HG02884 (cell line): Measurements from ENCODE around the gene ATP6V1C2.
A peak's percentile ranks its signal among the peaks of the same experiment; 100 is the strongest.

Source experiments
- ATAC-seq: cut with Tn5 transposase; IDR thresholded peaks from one replicate; pipeline ENCODE4 v1.9.1; 2021; ENCODE audit warnings: mild to moderate bottlenecking, moderate library complexity; ENCODE audit not compliant: unreplicated experiment

ATP6V1C2 gene, protein sequence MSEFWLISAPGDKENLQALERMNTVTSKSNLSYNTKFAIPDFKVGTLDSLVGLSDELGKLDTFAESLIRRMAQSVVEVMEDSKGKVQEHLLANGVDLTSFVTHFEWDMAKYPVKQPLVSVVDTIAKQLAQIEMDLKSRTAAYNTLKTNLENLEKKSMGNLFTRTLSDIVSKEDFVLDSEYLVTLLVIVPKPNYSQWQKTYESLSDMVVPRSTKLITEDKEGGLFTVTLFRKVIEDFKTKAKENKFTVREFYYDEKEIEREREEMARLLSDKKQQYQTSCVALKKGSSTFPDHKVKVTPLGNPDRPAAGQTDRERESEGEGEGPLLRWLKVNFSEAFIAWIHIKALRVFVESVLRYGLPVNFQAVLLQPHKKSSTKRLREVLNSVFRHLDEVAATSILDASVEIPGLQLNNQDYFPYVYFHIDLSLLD

DNA sequence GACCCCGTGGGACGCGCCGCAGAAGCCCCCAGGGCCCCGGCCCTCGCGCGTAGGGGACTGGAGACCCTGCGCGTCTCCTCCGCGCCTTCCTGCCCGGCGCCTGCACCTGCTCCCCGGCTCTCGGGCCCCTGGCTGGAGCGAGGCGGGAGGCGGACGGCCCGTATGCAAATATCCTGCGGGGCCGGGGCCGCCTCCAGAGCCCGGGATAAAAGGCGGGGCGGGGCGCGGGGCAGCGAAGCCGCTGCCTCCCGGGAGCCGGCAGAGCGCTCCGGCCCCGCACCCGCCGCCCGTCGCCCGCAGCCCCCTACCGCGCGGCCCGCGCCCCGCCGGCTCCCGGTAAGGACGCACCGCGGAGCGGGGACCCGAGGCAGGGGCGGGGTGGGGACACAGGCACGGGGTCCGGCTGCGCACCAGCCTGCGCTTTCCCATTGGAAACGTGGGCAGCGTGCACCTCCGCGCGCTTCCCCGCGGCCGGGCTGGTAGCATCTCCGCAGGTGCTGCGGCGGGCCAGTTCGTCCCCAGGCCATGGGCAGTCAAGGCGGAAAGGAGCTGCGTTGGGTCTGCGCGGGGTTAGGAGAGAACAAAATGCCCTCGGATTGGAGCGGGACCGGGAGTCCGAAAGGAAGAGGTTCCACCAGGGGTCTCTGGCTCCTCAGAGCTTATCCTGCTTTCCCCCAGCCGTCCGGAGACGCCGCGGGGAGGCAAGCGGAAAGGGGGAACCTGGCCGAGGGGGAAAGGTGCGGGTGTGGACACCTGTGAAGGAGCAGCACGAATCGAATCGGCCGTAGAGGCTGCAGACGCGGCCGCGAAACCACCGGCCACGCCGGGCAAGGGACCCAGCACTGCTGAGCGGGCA is at the start of gene ATP6V1C2:
Gene ATP6V1C2 (plus strand): TSS at position 235 of the 856 bp plus-strand sequence. CDS start 1,220 bp downstream, outside the sequence.
- ATAC-seq, result peak; percentile 79

- ATAC-seq, result no peak
These were observed 46.3 kb upstream of the ATP6V1C2 start for GRCh38 chr2:10675131-10675530.

- ATAC-seq, result no peak
These were observed 43.2 kb upstream of the ATP6V1C2 start for GRCh38 chr2:10678225-10678624.

- ATAC-seq, result no peak
These were observed 41.2 kb upstream of the ATP6V1C2 start for GRCh38 chr2:10680214-10680613.

- ATAC-seq, result no peak
These were observed 40.5 kb upstream of the ATP6V1C2 start for GRCh38 chr2:10680957-10681356.

DNA sequence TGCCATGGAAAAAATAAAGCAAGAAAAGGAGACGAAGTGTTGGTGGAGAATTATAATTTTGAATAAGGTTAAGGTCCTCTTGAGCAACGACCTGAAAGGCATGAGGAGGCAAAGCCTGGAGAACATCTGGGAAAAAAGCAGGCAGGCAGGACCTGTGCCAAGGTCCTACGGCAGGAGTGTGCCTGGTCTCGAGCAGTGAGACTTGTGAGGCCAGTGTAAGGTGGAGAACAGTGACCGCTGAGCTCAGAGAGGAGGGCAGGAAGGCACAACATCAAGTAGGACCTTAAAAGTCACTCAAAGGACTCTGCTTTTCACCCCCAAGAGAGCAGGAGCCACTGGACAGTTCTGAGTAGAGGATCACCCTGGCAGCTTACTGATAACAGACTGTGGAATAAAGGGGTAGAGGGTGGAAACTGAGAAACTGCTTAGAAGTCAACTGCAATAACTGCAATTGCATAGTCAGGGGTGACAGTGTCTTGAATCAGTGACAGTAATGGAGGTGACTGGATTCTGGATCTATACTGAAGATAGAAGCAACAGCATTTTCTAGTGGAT is 35.2 kb upstream of the ATP6V1C2 start:
- ATAC-seq, result no peak

DNA sequence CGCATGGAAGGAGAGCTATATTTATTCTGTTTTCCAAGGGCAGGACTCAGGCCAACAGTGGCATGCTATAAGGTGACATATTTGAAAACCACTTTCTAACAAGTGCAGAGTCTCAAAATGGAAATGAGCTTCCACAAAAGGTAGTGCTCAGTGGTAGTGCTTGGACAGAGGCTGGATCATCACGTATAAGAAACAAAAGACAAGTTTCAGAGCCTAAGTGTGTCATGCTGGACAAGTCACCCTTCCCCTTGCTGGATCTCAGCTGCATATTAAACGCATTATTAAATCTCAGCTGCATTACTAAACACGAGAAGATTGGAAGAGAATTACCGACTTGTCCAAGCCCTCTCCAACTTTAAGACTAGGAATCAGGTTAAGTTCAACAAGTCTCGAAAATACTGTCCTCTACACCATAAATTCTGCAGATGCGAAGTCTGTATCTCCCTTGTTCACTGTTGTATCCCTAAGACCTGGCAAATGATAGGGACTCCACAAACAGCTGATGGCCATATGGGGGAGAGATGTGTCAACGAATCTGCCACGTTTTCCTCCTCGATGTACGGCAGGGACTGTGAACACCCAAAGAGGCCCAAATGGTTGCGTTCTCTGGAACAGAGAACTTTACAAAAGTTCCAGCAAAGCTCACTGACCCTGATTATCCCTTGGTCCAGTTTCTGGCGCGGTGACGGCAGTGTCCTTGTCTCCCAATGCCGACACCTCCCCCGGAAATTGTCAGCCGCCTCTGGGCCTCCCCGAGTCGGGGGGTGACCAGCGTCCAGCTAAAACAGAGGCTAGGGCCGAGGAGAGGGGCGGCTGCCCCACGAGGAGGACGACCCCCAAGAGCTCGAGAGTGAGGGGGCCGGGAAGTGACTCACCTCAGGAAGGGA is 32.3 kb upstream of the ATP6V1C2 start:
- ATAC-seq, result peak; percentile 28

- no peak for ATAC-seq
These were observed 29.9 kb upstream of the ATP6V1C2 start for GRCh38 chr2:10691521-10691920.

DNA sequence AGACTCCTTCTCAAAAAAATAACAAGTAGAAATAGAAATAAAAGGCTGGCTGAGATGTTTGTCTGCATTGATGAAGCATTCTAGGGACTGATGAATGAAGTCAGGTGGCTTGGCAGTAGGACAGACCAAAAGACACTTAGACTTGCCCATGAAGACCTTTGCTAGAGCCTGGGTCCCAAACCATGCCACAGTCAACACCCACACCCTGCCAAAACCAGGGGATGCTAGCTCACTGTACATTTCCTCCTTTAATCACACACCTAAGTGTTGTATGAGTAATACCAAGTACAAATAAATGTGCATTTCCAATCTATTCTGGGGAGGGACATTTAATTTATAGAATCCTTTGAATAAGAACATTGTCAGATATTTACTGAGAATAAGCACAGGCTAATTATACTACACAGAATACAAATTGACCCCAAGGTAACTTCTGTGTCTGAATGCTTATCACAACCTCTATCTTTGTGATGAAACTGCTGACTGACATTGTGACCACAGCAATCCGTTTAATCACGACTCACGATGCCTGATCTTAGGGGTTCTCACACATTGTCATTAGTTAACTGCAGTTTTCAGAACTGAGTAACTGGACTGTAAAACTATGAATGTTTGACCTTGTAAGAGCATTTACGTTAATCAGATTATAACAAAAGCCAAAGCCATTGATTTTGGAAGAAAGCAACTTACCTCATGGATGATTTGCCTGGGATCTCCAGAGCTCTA is 21.2 kb upstream of the ATP6V1C2 start:
- ATAC-seq, result no peak

DNA sequence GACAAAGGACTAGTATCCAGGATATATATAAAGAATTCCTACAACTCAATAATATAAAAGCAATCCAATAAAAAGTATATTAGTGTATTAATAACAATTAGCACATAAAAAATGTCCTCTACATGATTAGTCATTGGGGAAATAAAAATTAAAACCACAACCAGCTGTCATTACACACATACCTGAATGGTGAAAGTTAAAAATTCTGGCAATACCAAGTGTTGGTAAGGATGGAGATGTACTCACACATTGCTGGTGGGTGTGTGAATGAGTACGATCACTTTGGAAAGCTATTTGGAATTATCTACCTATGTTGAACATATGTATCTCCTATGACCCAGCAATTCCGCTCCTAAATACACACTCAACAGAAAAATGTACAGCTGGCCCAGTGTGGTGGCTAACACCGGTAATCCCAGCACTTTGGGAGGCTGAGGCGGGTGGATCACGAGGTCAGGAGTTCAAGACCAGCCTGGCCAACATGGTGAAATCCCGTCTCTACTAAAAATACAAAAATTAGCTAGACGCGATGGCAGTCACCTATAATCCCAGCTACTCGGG is 17.3 kb upstream of the ATP6V1C2 start:
- no peak for ATAC-seq

GRCh38 chr2:10706033-10706432 is 15.4 kb upstream of the ATP6V1C2 start:
- no peak for ATAC-seq

DNA sequence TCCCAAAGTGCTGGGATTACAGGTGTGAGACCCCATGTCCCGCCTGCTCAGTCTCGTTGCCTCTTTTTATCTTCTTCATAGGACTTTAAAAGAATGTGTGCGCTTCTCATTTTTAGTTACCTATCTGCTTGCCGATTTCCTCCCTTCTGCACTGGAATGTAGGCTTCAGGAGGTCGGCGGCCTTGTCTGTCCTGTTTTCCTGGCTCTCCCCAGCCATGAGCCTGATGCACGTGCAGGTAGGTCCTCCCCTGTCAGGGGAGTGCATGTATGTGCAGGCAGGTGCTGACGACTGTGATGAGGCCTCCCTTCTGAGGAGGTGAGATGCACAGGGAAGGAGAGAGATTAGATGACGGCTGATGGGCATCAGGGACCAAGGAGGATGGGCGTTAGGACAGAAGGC is 13.6 kb upstream of the ATP6V1C2 start:
- no peak for ATAC-seq

- ATAC-seq, result no peak
These were observed 12.0 kb upstream of the ATP6V1C2 start for GRCh38 chr2:10709290-10709939.

DNA sequence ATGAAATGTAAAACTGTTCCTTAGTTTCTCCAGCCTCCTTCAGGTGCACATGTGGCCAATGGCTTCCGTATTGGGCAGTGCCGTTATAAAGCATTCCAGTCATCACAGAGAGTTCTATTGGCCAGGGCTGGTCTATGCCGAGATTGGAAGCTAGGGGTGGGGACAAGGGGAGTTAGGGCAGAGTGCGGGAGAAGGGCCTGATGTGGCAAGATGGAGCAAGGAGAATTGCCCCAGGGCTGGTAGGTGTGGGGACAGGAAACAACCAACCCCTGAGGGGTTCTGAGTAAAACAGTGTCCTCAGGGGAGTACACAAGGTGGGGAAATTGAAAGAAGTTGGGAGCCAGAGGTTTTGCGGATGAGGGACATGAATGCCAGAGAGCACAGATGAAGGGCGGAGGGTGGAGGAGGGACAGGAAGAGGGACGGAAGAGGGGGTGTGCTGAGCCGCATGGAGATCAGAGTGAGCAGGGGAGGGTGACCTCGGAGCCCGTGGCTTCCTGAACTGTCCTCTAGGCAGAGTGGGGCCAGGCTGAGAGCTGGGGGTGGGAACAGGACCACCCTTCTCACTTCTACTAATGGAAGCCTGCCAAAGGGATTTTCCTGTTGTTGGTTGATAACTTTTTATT is 9.1 kb upstream of the ATP6V1C2 start:
- ATAC-seq, result no peak

GRCh38 chr2:10716581-10716980 is 4.8 kb upstream of the ATP6V1C2 start:
- no peak for ATAC-seq

GRCh38 chr2:10717628-10718027 is 3.8 kb upstream of the ATP6V1C2 start:
- ATAC-seq, result no peak

- no peak for ATAC-seq
These were observed 1.1 kb upstream of the ATP6V1C2 start for GRCh38 chr2:10720306-10720705.

- ATAC-seq, result peak; percentile 21
These were observed 459 bp upstream of the ATP6V1C2 start for GRCh38 chr2:10720947-10721395.
